Keratinocyte (primary cell): ENCODE results near the gene GAD1. TPM values are rescaled to one million over a fixed set of nuclear protein-coding genes. Genes with fewer than 3 reads are reported as not detected.

Source experiments
- DNase-seq: peaks from one replicate; pipeline ENCODE4 v3.0.0-alpha.2; 2011; ENCODE audit warnings: low read depth, missing footprints, low spot score
- FAIRE-seq: peaks from 2 replicates; lab custom pipeline; 2011; peaks lifted over from hg19 to GRCh38; lab: Jason Lieb, UNC
- H2AFZ ChIP-seq: 2 replicates; pipeline ENCODE4 v1.6.0; 2012; ENCODE audit warnings: low read length, control low read depth, inconsistent platforms; ENCODE audit not compliant: control insufficient read depth
- H3K27ac ChIP-seq: 2 replicates; pipeline ENCODE4 v1.5.1; 2011; ENCODE audit warnings: low read length; ENCODE audit not compliant: control insufficient read depth, insufficient read depth
- H3K27me3 ChIP-seq: 3 replicates; pipeline ENCODE4 v1.6.0; 2011; ENCODE audit warnings: low read length; ENCODE audit not compliant: control insufficient read depth, insufficient read depth; ENCODE audit errors: extremely low read depth
- H3K36me3 ChIP-seq, 2 experiments: 2 replicates in 1 of 2; 3 replicates in 1 of 2; pipeline ENCODE4 v1.5.1; 2011; ENCODE audit warnings: low read length in 2 of 2, mild to moderate bottlenecking in 1 of 2; ENCODE audit not compliant: control insufficient read depth in 2 of 2, insufficient read depth in 2 of 2; ENCODE audit errors: extremely low read depth in 1 of 2
- H3K4me1 ChIP-seq: 3 replicates; pipeline ENCODE4 v1.5.1; 2011; ENCODE audit warnings: low read length; ENCODE audit not compliant: control insufficient read depth, insufficient read depth; ENCODE audit errors: extremely low read depth
- H3K4me2 ChIP-seq: 3 replicates; pipeline ENCODE4 v1.6.0; 2011; ENCODE audit warnings: low read depth, low read length; ENCODE audit not compliant: control insufficient read depth, insufficient read depth; ENCODE audit errors: extremely low read depth
- H3K4me3 ChIP-seq, 3 experiments: fragments of 200-600 bp in 1 of 3; sonication (generic) in 1 of 3; 2 replicates in 2 of 3; 3 replicates in 1 of 3; pipeline ENCODE4 v1.5.1; 2011 to 2016; ENCODE audit warnings: low read length in 3 of 3, mild to moderate bottlenecking in 3 of 3, control low read depth in 2 of 3, inconsistent platforms in 1 of 3, low read depth in 1 of 3, mixed read lengths in 1 of 3, mixed run types in 1 of 3, moderate library complexity in 1 of 3; ENCODE audit not compliant: control insufficient read depth in 2 of 3, insufficient read depth in 2 of 3; ENCODE audit errors: extremely low read depth in 1 of 3
- H3K79me2 ChIP-seq: 2 replicates; pipeline ENCODE4 v1.6.0; 2012; ENCODE audit warnings: low read length; ENCODE audit not compliant: control insufficient read depth, insufficient read depth
- H3K9ac ChIP-seq: 3 replicates; pipeline ENCODE4 v1.6.0; 2011; ENCODE audit warnings: low read length; ENCODE audit not compliant: control insufficient read depth, insufficient read depth; ENCODE audit errors: extremely low read depth
- H3K9me1 ChIP-seq: 3 replicates; pipeline ENCODE4 v1.6.0; 2011; ENCODE audit warnings: low read length; ENCODE audit not compliant: control insufficient read depth, insufficient read depth; ENCODE audit errors: extremely low read depth
- H3K9me3 ChIP-seq: 2 replicates; pipeline ENCODE4 v1.5.1; 2012; ENCODE audit warnings: low read depth, low read length; ENCODE audit not compliant: control insufficient read depth
- H4K20me1 ChIP-seq: 3 replicates; pipeline ENCODE4 v1.6.0; 2011; ENCODE audit warnings: low read length; ENCODE audit not compliant: control insufficient read depth, insufficient read depth; ENCODE audit errors: extremely low read depth
- CTCF ChIP-seq, 3 experiments: IDR thresholded peaks in 1 of 3; conservative IDR thresholded peaks in 1 of 3; optimal IDR thresholded peaks in 1 of 3; 2 replicates in 2 of 3; 3 replicates in 1 of 3; pipeline versions ENCODE3 to v1.5.1; 2011; ENCODE audit warnings: low read length in 3 of 3, mild to moderate bottlenecking in 3 of 3, moderate library complexity in 2 of 3, control low read depth in 1 of 3, inconsistent platforms in 1 of 3; ENCODE audit not compliant: insufficient read depth in 2 of 3; ENCODE audit errors: extremely low read depth in 1 of 3
- EZH2 ChIP-seq: IDR thresholded peaks from one replicate; pipeline ENCODE4 v1.6.1; 2012; ENCODE audit warnings: inconsistent platforms, mild to moderate bottlenecking, low read length, moderate library complexity
- dilution Hi-C: fragments of 300-500 bp; cut with MboI; formaldehyde crosslinking; loops from one replicate; pipeline ENCODE4 v1.7.0; 2020; ENCODE audit warnings: low sequenced_read_pairs; ENCODE audit not compliant: extremely low pct_ligation_motif_present
- polyA plus RNA-seq, 5 experiments: library from polyadenylated mRNA; depleted of rRNA in 3 of 5; stranded (reverse) in 3 of 5; stranded (forward) in 1 of 5; unstranded in 1 of 5; fragments of >200 nt; gene quantifications; 1 replicate in 1 of 5; 2 replicates in 3 of 5; 3 replicates in 1 of 5; pipeline versions ENCODE4 v1.2.1 to v1.2.3, GENCODE V29; 2011 to 2012; ENCODE audit warnings: missing spikeins in 2 of 5, low read depth in 1 of 5, low replicate concordance in 1 of 5

GAD1 gene
- polyA plus RNA-seq, 1 donor (not counting 4 experiments of a cell fraction or from before 2014, with no cell fraction given), result 5.9 TPM

DNA sequence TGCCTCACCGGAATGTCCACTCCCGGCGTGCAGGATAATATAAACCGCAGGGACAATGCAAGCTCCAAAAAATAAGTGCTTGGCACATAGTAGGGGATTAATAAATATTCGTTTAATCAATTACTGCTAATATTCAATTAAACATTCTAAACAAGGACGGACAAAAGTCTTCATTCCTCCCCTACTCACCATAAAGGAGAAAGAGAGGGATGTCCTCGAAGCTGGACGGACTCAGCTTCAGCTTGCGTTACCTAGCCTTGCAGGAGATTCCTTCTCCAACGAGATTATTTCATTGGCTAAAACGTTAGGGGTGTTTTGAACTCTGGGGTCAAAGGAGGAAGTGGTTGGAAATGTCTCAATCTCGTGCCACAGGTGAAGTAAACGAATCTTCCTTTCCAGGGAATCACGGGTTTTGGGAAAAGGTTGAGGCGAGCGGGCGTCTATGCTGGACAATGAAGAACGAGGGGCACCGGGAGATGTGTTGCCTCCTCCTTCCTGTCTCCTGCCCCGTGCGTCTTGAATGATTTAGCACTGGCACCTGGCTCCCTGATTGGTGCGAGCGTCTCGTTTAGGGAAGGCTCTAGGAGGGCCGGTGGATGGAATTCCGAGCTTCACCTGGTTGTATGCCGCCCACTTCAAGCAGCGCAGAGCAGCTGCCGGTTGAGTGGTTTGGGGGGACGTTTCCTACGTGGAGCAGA, 2.0 kb upstream of the GAD1 start:
- H3K4me1 ChIP-seq, result peaks cover 25% of the 10 kb centered on the region
- DNase-seq (no peak), FAIRE-seq (no peak)
- no peak overlapping the region for H3K4me2 ChIP-seq
- H3K9me3 ChIP-seq, result no peaks in the 10 kb centered on the region
- no peak overlapping the region for H2AFZ ChIP-seq
- no peaks in the 10 kb centered on the region for H3K36me3 ChIP-seq
- H3K9ac ChIP-seq, result no peak overlapping the region
- no peak for TF ChIP-seq CTCF (optimal IDR thresholded peaks at IDR 0.05 in 1 of 3, IDR thresholded peaks at IDR 0.05 in 1 of 3, conservative IDR thresholded peaks at IDR 0.05 in 1 of 3; ENCODE audit: extremely low read depth in 1 of 3, insufficient read depth in 2 of 3, low read length in 3 of 3)
- TF ChIP-seq EZH2, result peak; percentile 59
- H3K27ac ChIP-seq, result no peak overlapping the region
- H3K27me3 ChIP-seq, result peaks cover 53% of the 10 kb centered on the region
- no peaks in the 10 kb centered on the region for H3K79me2 ChIP-seq
- dilution Hi-C loops, result no loop called here
- no peaks in the 10 kb centered on the region for H3K9me1 ChIP-seq
- no peaks in the 10 kb centered on the region for H4K20me1 ChIP-seq
- no peak overlapping the region for H3K4me3 ChIP-seq

- Histone ChIP-seq H3K4me2 (peak overlapping the region; percentile 70), H3K9me3 (no peaks in the 10 kb centered on the region), H3K79me2 (no peaks in the 10 kb centered on the region), H3K9ac (no peak overlapping the region), H4K20me1 (no peaks in the 10 kb centered on the region), H3K4me1 (peaks cover 26% of the 10 kb centered on the region), H3K27ac (no peak overlapping the region), H3K36me3 (no peaks in the 10 kb centered on the region), H3K27me3 (peaks cover 59% of the 10 kb centered on the region), H2AFZ (no peak overlapping the region), H3K4me3 (peak overlapping the region in 2 of 3 experiments; percentile 41 to 58), H3K9me1 (no peaks in the 10 kb centered on the region)
- no peak for DNase-seq
- no peak for FAIRE-seq
- TF ChIP-seq EZH2 (no peak), CTCF (optimal IDR thresholded peaks at IDR 0.05 in 1 of 3, IDR thresholded peaks at IDR 0.05 in 1 of 3, conservative IDR thresholded peaks at IDR 0.05 in 1 of 3; ENCODE audit: extremely low read depth in 1 of 3, insufficient read depth in 2 of 3, low read length in 3 of 3) (no peak)
- dilution Hi-C loops, result no loop called here
Measured at GRCh38 chr2:170815311-170815710, 1.4 kb upstream of the GAD1 start.
